Heart left ventricle (tissue), 16 donors: ENCODE measurements around the gene NRDC. TPM values are rescaled to one million over a fixed set of nuclear protein-coding genes. Genes with fewer than 3 reads are reported as not detected.

ENCODE experiments used
- ATAC-seq, 4 donors: fragments of 200-7000 bp; cut with Tn5 transposase; one replicate each; pipeline ENCODE4 v1.9.1; 2020 to 2022; ENCODE audit warnings: moderate library complexity in 4 of 4, mild to moderate bottlenecking in 3 of 4, moderate number of reproducible peaks in 1 of 4
- DNase-seq, 5 donors: peaks; one replicate each; pipeline ENCODE4 v3.0.0-alpha.2; 2020
- H3K27ac ChIP-seq, 12 donors: fragments of 200-600 bp; sonication (generic) in 4 of 12; one replicate each; pipeline versions ENCODE4 v1.5.0 to v1.8.0; 2016 to 2022; ENCODE audit warnings: mild to moderate bottlenecking in 2 of 12
- H3K27me3 ChIP-seq, 9 donors: fragments of 200-600 bp; sonication (generic) in 2 of 9; one replicate each; pipeline versions ENCODE4 v1.5.1 to v1.8.0; 2016 to 2022; ENCODE audit warnings: mild to moderate bottlenecking in 3 of 9
- H3K36me3 ChIP-seq, 9 donors: fragments of 200-600 bp; sonication (generic) in 2 of 9; one replicate each; pipeline versions ENCODE4 v1.5.0 to v1.8.0; 2018 to 2022; ENCODE audit warnings: mild to moderate bottlenecking in 2 of 9
- H3K4me1 ChIP-seq, 12 donors: fragments of 200-600 bp; sonication (generic) in 4 of 12; one replicate each; pipeline versions ENCODE4 v1.5.0 to v1.8.0; 2016 to 2022; ENCODE audit warnings: mild to moderate bottlenecking in 3 of 12
- H3K4me3 ChIP-seq, 12 donors: fragments of 200-600 bp; sonication (generic) in 4 of 12; one replicate each; pipeline versions ENCODE4 v1.5.0 to v1.8.0; 2017 to 2022; ENCODE audit warnings: mild to moderate bottlenecking in 9 of 12, moderate library complexity in 4 of 12
- H3K9me3 ChIP-seq, 12 donors: fragments of 200-600 bp; sonication (generic) in 4 of 12; one replicate each; pipeline versions ENCODE4 v1.5.0 to v1.8.0; 2016 to 2022; ENCODE audit warnings: mild to moderate bottlenecking in 1 of 12
- POLR2A ChIP-seq, 2 donors: fragments of 450-650 bp; IDR thresholded peaks; one replicate each; pipeline ENCODE4 v1.6.1; 2017; ENCODE audit warnings: antibody characterized with exemption in 2 of 2, mild to moderate bottlenecking in 2 of 2, moderate library complexity in 2 of 2
- WGBS, 4 donors: extraction: QIAGEN DNeasy Blood & Tissue Kit in 2 of 4; methylation state at CpG; one replicate each; pipeline versions ENCODE4 v1.1.5 to v1.1.7; 2013 to 2018; 5-methylcytosine and 5-hydroxymethylcytosine counted together
- intact Hi-C, 10 donors: fragments of 100-400 bp; cut with DNase I; formaldehyde crosslinking; loops; one replicate each; pipeline versions ENCODE4 v1.11.1 to v1.14.2; 2022
- microRNA counts, 2 donors: library from miRNA; unstranded; fragments of <30 nt; microRNA quantifications; one replicate each; lab custom pipeline; 2016
- microRNA-seq, 4 donors: library from miRNA; unstranded; fragments of <30 nt; microRNA quantifications; one replicate each; pipeline versions ENCODE4 to v1.2.0, GENCODE V29; 2017 to 2020
- polyA plus RNA-seq, 2 donors: library from polyadenylated mRNA; stranded (reverse); fragments of 200-250 nt; gene quantifications; one replicate each; pipeline ENCODE4 v1.2.3, GENCODE V29; 2013
- total RNA-seq, 9 donors: library from RNA; depleted of rRNA in 2 of 9; stranded (reverse); fragments of >200 nt in 2 of 9; fragmentation: NEBNext Ultra II Directional in 3 of 9; extraction: Animal tissue kit (Norgen Biotek cat#: 25700) in 3 of 9; gene quantifications; one replicate each; pipeline versions ENCODE4 v1.1.0 to v1.2.4, GENCODE V29; 2016 to 2023
- TF ChIP-seq, protein P1 (sequence below), 12 donors: fragments of 200-600 bp; sonication (generic) in 4 of 12; IDR thresholded peaks; one replicate each; pipeline versions ENCODE4 v1.5.0 to v1.8.0; 2018 to 2022; ENCODE audit warnings: antibody characterized with exemption in 12 of 12, mild to moderate bottlenecking in 5 of 12
- donor health status: ischemic (EF 13 %, LVEDD 7.1; RV severe dilation, severe dysfunction).
- donor health status: healthy with polysubstance abuse.
- donor health status: DM: no; HTN: yes; CAD: no.
- donor health status: DM: no; HTN: no; CAD: no.
- donor health status: ischemic (EF 25% LVEDD 6.9; RV normal size, moderate dysfunction).
- donor health status: ischemic (EF 25% LVEDD 5.7; RV mildly dilated, moderate dysfunction).
- donor health status: healthy.
- donor health status: DM: yes; HTN: yes; CAD: no.
- donor health status: ischemic (EF 35%, LVEDD 5.7; RV mildly dilated, moderate dysfunction).
- donor health status: nonischemic (EF 11% LVEDD 7.7; RV severe dilation, severe dysfunction).
- donor health status: DM: yes; HTN: yes; CAD: no.
- donor health status: PGD.
- donor health status: ischemic (EF 29% LVEDD 5.4; RV normal size, mild dysfunction).
- donor health status: nonischemic (EF 23%, LVEDD 6.1; RV moderate dilation, normal function).

NRDC gene
- total and polyA plus RNA-seq, 11 donors, result 89.4 to 152 (median 124) TPM

DNA sequence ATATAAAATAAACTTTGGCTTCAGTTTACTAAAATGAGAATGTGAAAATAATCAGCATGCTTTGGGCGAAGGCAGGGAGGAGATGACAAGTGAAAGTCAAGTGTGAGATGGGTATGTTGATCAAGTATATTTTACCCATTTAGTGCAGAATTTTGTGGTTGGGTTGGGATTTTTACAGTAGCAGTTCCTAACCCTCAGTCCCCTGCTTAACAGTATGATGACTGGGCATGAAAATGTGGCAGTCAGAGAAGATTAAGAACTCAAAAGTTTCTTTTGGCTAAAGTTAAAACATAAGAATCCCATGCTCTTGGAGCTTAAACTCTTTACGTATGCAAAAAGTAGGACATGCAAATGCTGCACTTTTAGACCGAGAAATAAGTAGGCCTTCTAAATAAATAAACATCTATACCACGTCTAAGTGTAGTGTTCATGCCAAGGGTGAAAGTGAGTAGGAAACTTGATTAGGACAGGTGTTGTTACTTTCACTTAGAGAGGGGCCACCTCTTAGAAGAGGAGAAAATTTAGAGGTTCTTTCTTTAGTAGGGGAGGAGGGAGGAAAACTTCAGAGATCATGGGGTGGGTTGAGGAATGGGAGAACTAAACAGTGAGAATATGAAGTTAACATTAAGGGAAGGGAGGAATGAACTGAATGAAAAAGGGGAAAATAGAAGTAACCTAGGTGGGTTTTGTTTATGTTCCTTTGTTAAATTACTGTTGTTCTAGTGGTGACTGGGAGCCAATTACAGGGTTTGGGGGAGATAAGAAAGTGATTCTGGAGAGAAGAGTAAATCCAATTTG lies 133.8 kb downstream of the NRDC start:
- Histone ChIP-seq H3K27ac (no peak overlapping the region), H3K27me3 (no peaks in the 10 kb centered on the region), H3K4me1 (peaks cover 0 to 22% (median 6%) of the 10 kb centered on the region in 12 donors), H3K9me3 (no peaks in the 10 kb centered on the region), H3K36me3 (peaks cover 0 to 40% (median 15%) of the 10 kb centered on the region in 9 donors), H3K4me3 (no peak overlapping the region)
- ATAC-seq (no peak), DNase-seq (no peak)
- TF ChIP-seq, protein P1, sequence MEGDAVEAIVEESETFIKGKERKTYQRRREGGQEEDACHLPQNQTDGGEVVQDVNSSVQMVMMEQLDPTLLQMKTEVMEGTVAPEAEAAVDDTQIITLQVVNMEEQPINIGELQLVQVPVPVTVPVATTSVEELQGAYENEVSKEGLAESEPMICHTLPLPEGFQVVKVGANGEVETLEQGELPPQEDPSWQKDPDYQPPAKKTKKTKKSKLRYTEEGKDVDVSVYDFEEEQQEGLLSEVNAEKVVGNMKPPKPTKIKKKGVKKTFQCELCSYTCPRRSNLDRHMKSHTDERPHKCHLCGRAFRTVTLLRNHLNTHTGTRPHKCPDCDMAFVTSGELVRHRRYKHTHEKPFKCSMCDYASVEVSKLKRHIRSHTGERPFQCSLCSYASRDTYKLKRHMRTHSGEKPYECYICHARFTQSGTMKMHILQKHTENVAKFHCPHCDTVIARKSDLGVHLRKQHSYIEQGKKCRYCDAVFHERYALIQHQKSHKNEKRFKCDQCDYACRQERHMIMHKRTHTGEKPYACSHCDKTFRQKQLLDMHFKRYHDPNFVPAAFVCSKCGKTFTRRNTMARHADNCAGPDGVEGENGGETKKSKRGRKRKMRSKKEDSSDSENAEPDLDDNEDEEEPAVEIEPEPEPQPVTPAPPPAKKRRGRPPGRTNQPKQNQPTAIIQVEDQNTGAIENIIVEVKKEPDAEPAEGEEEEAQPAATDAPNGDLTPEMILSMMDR (IDR thresholded peaks at IDR 0.05), result no peak
- TF ChIP-seq POLR2A (IDR thresholded peaks at IDR 0.05), result no peak
- WGBS, 4 donors, result 71 to 79% (median 75%) methylated on average over 4 of the region's 4 CpGs
- intact Hi-C loops, result no loop called here

DNA sequence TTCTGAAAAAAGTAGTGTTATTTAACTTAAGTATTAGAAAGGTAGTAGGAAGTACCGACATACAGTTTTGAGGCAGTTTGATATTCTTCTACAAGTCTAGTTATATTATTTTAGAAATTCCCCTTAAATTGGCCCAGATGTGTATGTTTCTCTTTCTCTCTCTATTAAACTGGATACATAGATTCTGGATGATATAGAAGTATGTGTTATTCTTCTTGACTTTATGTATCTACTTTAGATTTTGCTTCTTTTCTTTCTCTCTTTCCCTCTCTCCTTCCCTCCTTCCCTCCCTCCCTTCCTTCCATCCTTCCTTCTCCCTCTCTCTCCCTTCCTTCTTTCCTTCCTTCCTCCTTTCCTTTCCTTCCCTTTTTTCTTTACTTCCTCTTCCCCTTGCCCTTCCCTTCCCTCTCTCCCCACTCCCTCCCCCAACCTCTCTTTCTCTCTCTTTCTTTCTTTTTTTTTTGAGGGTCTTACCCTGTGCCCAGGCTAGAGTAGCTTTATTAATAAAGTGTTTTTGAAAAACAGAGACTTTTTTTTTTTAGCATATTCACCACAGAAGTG lies 137.3 kb downstream of the NRDC start:
- DNase-seq, result no peak
- H3K27ac ChIP-seq, result no peak overlapping the region
- intact Hi-C loops, result no loop called here

DNA sequence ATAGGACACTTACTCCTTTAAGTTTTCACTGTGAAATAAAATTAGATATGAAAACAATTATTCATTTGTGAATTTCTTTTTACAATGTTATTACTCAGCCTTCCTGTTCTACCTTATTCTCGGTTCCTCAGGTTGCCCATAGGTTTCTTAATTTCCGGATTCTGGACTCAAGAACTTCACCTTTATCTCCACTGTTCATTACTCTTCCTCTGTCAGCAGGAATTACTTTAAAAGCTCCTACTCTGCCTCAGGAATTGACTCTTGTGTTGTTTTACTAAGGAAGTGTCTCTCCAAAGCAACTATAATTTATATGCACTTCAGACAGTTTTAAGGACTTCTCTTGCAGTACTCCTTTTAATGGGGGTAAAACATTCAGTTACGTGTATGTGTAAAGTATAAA lies 137.9 kb downstream of the NRDC start:
- H3K27me3 ChIP-seq, result no peaks in the 10 kb centered on the region
- peaks cover 0 to 5% (median 0%) of the 10 kb centered on the region in 9 donors for H3K36me3 ChIP-seq
- no peak for ATAC-seq
- H3K4me1 ChIP-seq, result peaks cover 0 to 49% (median 26%) of the 10 kb centered on the region in 12 donors
- WGBS, 4 donors, result 87 to 92% (median 88%) methylated on average over 3 of the region's 3 CpGs
- no peaks in the 10 kb centered on the region for H3K9me3 ChIP-seq
- intact Hi-C loops, result no loop called here
- H3K4me3 ChIP-seq, result no peak overlapping the region
- H3K27ac ChIP-seq, result no peak overlapping the region
- TF ChIP-seq, protein P1 (IDR thresholded peaks at IDR 0.05), result no peak
- TF ChIP-seq POLR2A (IDR thresholded peaks at IDR 0.05), result no peak
- no peak for DNase-seq

More for the DNA sequence above, 137.3 kb downstream of the NRDC start:
- Histone ChIP-seq H3K4me3 (no peak overlapping the region), H3K4me1 (peaks cover 0 to 45% (median 24%) of the 10 kb centered on the region in 12 donors), H3K9me3 (no peaks in the 10 kb centered on the region), H3K36me3 (peaks cover 0 to 10% (median 0%) of the 10 kb centered on the region in 9 donors), H3K27me3 (no peaks in the 10 kb centered on the region)
- TF ChIP-seq, protein P1 (IDR thresholded peaks at IDR 0.05), result no peak
- no peak for TF ChIP-seq POLR2A (IDR thresholded peaks at IDR 0.05)
- WGBS, 4 donors, result 96 to 98% (median 98%) methylated on average over 1 of the region's 1 CpG
- no peak for ATAC-seq

MicroRNAs encoded within 50 kb of the gene (microRNA counts, 767-probe panel; counts per million panel counts)
- 1,280 to 1,349 counts per million in 2 donors for microRNA hsa-miR-761 (lab: Ali Mortazavi, UCI)

Small RNA genes lying within 50 kb of the gene (microRNA-seq; reads per million reads assigned to microRNA genes)
- gene MIR761, result 0 reads per million in 4 donors

Other genes with a start within 250 kb of the NRDC start
- gene RAB3B, start 112.0 kb upstream of the NRDC start, total RNA-seq, result under 1 TPM in 2 of 9 donors, not detected in 7; 0.02 to 0.11 TPM
- gene RAB3B, start 112.0 kb upstream of the NRDC start, polyA plus RNA-seq, result under 1 TPM in 1 of 2 donors, not detected in 1; 0.14 TPM
- gene KTI12, start 155.1 kb upstream of the NRDC start, total RNA-seq, result 1 to 10 TPM; 2.4 to 7.1 (median 4.2) TPM
- gene KTI12, start 155.1 kb upstream of the NRDC start, polyA plus RNA-seq, result 10 to 100 TPM in 1 of 2 donors, 1 to 10 TPM in 1; 2.8 to 10.3 TPM
- gene TXNDC12, start 176.5 kb upstream of the NRDC start, total RNA-seq, result 10 to 100 TPM; 19.9 to 42.9 (median 26.2) TPM
- gene TXNDC12, start 176.5 kb upstream of the NRDC start, polyA plus RNA-seq, result 10 to 100 TPM in 1 of 2 donors, 1 to 10 TPM in 1; 7.7 to 33.5 TPM
- 10 to 100 TPM; 28.9 to 44.2 (median 33.1) TPM for gene BTF3L4, start 177.6 kb upstream of the NRDC start, total RNA-seq
- 10 to 100 TPM; 25.4 to 48.2 TPM for gene BTF3L4, start 177.6 kb upstream of the NRDC start, polyA plus RNA-seq